Stimulated activated CD8-positive, alpha-beta memory T cell treated with anti-CD3 and anti-CD28 coated beads, Interleukin-15, amount 100 ng/mL, for 1 hour (primary cell): Measurements from ENCODE around the gene LRRC75A.
A peak's percentile ranks its signal among the peaks of the same experiment; 100 is the strongest.
"Not testable (repeated sequence)": the region's sequence is repeated elsewhere in the genome, so short reads cannot be mapped to it uniquely, and the experiment has no call there.

Experiments
- DNase-seq: peaks from one replicate; pipeline ENCODE4 v3.0.0-alpha.2; 2020; ENCODE audit warnings: low read depth

Gene LRRC75A

GRCh38 chr17:16450028-16450427 is 42.0 kb downstream of the LRRC75A start:
- DNase-seq = no peak

DNA sequence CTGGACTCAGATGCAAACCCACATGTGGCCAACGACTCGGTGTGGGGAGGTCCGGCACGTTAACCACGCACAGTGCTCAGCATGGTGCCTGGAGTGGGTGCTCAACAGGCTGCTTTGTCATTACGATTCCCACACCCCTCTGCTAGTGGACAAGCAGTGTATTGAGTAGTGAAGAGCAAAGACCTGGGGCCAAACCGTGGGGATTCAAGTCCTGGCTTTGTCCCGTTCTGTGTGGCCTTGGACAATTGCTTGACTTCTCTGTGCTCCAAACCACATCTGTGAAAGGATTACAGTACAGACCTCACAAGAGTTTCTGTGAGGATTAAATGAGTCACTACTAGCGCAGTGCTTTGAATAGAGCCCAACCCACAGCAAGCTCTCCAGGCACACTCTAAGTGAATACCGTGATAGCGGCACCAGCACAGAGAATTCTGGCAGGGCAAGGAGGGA is 42.8 kb downstream of the LRRC75A start:
- no peak for DNase-seq

DNA sequence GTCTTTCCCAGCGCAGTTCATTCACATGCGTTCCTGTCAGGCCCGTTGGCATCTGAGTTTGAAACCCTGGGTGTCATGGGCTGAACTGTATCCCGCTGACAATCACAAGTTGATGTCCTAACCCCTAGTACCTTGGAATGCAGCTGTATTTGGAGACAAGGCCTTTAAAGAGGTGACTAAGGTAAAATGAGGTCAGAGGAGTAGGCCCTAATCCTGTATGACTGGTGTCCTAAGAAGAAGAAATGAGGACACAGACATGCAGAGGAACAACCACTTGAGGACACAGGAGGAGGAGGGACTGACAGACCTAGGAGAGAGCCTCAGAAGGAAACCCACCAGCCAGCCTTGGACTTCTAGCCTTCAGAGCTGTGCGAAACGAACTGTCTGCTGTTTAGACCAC is 43.5 kb downstream of the LRRC75A start:
- DNase-seq = no peak

GRCh38 chr17:16447676-16448075 is 44.3 kb downstream of the LRRC75A start:
- DNase-seq = no peak

DNA sequence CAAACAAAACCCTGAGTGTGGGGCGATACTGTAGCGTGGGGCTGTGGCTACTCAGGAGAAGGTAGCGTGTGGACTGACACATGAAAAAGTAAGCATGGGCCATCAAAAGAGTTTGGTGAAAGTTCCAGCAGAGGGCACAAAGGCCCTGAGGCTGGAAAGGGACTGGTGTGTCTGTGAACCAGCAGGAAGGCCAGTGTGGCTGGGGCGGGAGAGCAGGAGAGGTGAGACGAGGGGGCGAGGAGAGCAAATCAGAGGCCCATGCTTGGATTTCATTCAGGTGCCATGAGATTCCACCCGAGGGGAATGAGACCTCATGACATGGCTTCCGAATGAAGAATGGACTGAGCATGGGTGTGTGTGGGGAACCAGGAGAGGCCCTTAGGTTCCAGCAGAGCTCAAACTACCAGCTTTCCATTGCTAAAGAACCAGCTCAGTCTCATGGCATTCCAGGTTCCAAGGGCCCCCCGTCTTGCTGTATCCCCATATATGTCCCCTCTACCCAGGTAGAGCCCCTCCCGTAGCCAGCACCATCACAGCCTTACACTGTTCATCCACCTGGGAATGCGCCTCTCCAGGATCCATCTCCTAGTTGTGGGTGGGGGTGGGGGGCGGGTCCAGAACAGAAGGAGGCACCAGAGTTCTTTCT is 45.5 kb downstream of the LRRC75A start:
- no peak for DNase-seq

- no peak for DNase-seq
These were observed 47.6 kb downstream of the LRRC75A start for GRCh38 chr17:16444258-16444886.

GRCh38 chr17:16443511-16444257 is 48.3 kb downstream of the LRRC75A start:
- DNase-seq = no peak

DNA sequence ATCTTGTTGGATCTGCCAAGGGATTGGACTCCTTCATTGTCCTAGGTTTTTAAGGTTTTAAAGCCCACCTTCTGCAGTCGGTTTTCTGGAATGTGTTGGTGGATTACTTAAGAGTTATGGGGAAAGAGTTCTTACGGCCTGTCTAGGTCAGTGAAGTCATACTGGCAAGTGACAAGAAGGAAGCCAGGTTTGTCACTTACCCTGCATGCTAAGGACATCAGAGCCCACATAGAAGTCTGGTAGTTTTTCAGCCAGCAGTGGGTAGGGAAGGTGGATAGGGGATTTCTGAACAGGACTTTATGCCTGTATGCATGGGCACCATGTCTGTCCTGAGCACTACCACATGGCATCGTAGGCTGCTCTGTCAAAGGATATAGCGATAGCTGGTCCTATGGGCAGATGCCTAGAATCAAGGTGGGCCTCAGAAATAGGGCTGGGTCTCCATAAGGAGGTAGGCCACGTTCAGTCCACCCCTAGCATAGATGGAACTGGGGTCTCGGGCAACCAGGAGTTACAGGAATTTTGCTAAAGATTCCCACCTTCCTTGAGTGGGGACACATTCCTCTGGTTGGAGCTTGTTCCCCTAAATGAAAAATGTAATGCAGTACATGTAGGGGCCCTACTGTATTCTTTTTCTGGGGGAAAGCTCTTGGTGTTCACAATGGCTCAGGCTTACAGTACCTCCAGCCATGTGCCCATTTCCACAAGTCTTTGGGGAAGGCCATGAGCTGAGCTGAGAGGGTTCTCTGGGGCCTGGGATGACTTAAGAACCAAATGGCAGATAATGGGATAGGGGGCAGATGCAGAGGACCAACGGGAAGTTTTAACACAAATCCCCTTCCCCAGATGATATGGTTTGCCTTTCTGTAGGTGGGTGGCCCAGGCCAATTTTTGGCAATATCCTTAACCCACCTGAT is 49.1 kb downstream of the LRRC75A start:
- DNase-seq = no peak

DNA sequence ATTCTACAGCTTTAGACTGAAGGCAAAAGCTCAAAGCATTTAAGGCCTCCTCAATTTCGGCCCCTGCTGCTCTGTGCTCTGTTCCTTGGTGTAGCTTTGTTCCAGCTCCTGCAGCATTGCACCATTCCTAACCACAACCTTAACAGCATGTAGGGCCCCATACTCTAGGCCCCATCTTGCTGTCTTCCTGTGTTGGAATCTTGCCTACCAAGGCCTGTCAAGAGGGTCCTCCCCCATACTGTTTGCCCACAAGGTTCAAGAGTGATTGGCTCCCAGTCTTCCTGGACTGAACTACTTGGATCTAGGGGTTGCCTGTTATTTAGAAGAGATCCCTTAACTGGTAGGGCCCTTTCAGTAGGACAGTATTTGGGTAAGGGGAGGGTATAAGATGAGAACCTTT is 49.9 kb downstream of the LRRC75A start:
- DNase-seq = no peak

DNA sequence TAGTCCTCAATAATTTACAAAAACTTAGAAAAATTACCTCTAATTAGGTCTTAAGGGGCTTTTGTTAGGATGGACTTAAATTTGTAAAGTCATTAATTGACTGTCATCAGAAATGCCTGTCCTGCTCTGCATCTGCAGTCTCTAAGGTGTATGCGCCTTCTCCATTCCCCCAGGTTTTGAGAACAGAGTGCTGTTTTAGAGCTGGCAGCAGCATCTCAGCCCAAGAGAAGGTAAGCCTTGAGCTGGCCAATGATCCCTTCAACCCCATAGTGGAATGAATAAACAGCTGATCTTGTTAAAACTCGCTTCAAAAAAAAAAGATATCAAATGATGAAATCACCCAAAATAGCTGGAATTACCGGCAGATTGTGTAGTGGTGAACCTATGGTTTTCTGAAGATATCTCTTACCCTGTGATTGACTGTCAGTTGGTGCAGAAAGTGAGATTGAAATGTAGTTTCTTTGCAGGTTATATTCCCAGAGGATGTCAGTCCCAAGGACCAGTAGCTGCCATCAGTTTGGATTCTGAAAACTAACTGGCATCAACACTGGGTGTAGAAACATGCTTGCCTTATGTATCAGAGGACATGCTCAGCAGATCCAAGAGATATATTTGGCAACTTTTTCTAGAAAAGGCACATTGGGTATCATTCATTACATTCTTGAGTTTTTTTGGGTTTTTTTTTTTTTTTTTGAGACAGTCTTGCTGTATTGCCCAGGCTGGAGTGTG is 50.9 kb downstream of the LRRC75A start:
- DNase-seq = no peak

- not testable (repeated sequence) for DNase-seq
These were observed 51.6 kb downstream of the LRRC75A start for GRCh38 chr17:16440354-16440753.

DNA sequence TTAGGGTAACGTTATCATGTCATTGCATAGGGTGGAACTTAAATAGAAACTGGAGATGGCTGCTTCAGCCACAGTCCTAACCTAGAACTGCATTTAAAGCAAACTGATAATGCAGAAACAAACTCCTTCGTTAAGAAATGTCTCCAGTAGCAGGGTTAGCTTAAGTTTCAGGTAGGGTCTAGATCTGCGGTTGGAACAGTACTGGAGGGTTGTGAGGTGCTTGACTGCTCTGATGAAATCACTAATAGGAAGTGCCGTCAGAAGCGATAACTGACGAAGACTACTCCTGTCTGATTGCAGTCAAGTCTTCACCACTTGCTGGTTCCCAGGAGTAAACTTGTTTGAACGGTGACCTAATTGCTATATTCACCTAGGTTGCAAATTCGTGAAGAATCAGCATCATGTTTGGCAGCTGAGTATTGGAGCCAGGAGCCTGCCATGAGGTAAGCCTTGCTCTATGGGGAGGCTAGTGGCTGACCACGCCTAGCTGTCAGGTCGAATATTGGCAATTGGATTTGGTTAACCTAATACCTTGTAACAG is 52.1 kb downstream of the LRRC75A start:
- no peak for DNase-seq

- no peak for DNase-seq
These were observed 52.6 kb downstream of the LRRC75A start for GRCh38 chr17:16439303-16439791.

- DNase-seq = peak; percentile 87
These were observed 53.3 kb downstream of the LRRC75A start for GRCh38 chr17:16438557-16439302.

DNA sequence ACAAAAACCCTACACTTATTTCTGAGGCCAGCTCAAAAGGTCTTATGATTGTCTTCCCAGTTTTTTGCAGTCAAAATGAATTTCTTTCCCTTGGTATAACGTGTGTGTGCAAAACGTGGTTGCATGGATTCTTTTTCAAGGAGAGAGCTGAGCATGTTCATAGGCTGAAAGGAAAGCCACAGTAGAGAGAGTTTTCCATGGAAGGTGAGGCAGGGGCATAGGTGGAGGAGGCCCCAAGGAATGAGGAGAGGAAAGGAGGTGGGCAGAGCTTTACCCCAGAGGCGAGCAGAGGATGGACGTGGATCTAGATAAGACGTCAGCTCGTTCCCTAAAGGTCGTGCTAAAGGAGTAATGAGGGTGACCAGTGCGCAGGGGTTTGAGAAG is 53.8 kb downstream of the LRRC75A start:
- no peak for DNase-seq

GRCh38 chr17:16437083-16437482 is 54.9 kb downstream of the LRRC75A start:
- DNase-seq = no peak

GRCh38 chr17:16435925-16436886 is 55.8 kb downstream of the LRRC75A start:
- no peak for DNase-seq

- DNase-seq = no peak
These were observed 57.3 kb downstream of the LRRC75A start for GRCh38 chr17:16434662-16435061.

DNA sequence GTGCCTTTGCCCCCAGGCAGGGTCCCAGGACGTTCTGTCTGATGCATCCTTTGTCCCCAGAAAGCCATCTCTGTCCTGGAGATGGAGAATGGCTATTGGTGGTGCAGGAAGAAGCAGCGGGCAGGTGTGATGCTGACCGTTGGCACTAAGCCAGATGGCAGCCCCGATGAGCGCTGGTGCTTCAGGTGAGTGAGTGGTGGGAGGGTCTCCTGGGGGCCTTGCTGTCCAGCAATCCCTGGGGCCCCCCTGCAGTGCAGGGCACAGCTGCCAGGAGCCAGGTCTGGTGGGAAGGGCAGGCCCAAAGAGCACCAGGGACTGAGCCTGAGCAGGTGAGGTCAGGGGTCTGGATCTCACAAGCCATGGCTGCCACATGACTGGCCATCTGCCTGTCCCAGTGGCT is 58.5 kb downstream of the LRRC75A start:
- no peak for DNase-seq
